Measurements from ENCODE around the gene PLAGL2.

GRCh38 chr20:32216179-32217142, 8.9 kb upstream of the PLAGL2 start:
- TF ChIP-seq CTCF (IDR thresholded peaks at IDR 0.05), result no peak
- no peak for TF ChIP-seq ZFX (IDR thresholded peaks at IDR 0.05; ENCODE audit: borderline replicate concordance)

Data from 22Rv1 (cell line).